ENCODE measurements around the gene RRBP1. TPM values are rescaled to one million over a fixed set of nuclear protein-coding genes. Genes with fewer than 3 reads are reported as not detected.

RRBP1 gene
- total and polyA plus RNA-seq, 2 donors from 2014 or later: 83.4 to 231 TPM

GRCh38 chr20:17688965-17689364 lies 6.9 kb upstream of the RRBP1 start:
- TF ChIP-seq CTCF (IDR thresholded peaks at IDR 0.05; ENCODE audit: borderline replicate concordance, extremely low read depth, insufficient read depth): no peak
- Histone ChIP-seq H3K9ac (ENCODE audit: low read length in 3 of 3) (no peak overlapping the region), H3K4me1 (ENCODE audit: control insufficient read depth in 2 of 3, insufficient read depth in 2 of 3, low read depth in 1 of 3, low read length in 3 of 3) (peaks cover 0 to 3% (median 1%) of the 10 kb centered on the region in 3 donors), H3K4me3 (ENCODE audit: low read length in 3 of 3) (no peak overlapping the region), H3K27me3 (ENCODE audit: control insufficient read depth, insufficient read depth, low read length) (no peaks in the 10 kb centered on the region), H3K27ac (ENCODE audit: low read depth in 2 of 2, low read length in 2 of 2) (no peak overlapping the region), H3K9me3 (ENCODE audit: control insufficient read depth in 2 of 3, insufficient read depth in 1 of 3, low read length in 3 of 3) (peaks cover 0 to 4% (median 0%) of the 10 kb centered on the region in 3 donors), H3K36me3 (ENCODE audit: control insufficient read depth in 2 of 3, insufficient read depth in 3 of 3, low read length in 3 of 3) (no peaks in the 10 kb centered on the region)
- FAIRE-seq (no peak), DNase-seq (peak in 3 of 5 donors; percentile 24 to 48 (median 25))
- intact Hi-C loops (cut with DNase I): no loop called here

GRCh38 chr20:17687800-17688199 lies 5.8 kb upstream of the RRBP1 start:
- DNase-seq (no peak), FAIRE-seq (no peak)
- Histone ChIP-seq H3K36me3 (ENCODE audit: control insufficient read depth in 2 of 3, insufficient read depth in 3 of 3, low read length in 3 of 3) (no peaks in the 10 kb centered on the region), H3K4me1 (ENCODE audit: control insufficient read depth in 2 of 3, insufficient read depth in 2 of 3, low read depth in 1 of 3, low read length in 3 of 3) (peaks cover 0 to 14% (median 7%) of the 10 kb centered on the region in 3 donors), H3K9me3 (ENCODE audit: control insufficient read depth in 2 of 3, insufficient read depth in 1 of 3, low read length in 3 of 3) (peaks cover 0 to 4% (median 0%) of the 10 kb centered on the region in 3 donors), H3K4me3 (ENCODE audit: low read length in 3 of 3) (no peak overlapping the region), H3K27me3 (ENCODE audit: control insufficient read depth, insufficient read depth, low read length) (no peaks in the 10 kb centered on the region), H3K9ac (ENCODE audit: low read length in 3 of 3) (no peak overlapping the region), H3K27ac (ENCODE audit: low read depth in 2 of 2, low read length in 2 of 2) (no peak overlapping the region)
- intact Hi-C loops (cut with DNase I): no loop called here
- no peak for TF ChIP-seq CTCF (IDR thresholded peaks at IDR 0.05; ENCODE audit: borderline replicate concordance, extremely low read depth, insufficient read depth)

GRCh38 chr20:17685168-17685567 lies 3.1 kb upstream of the RRBP1 start:
- Histone ChIP-seq H3K27me3 (ENCODE audit: control insufficient read depth, insufficient read depth, low read length) (no peaks in the 10 kb centered on the region), H3K27ac (ENCODE audit: low read depth in 2 of 2, low read length in 2 of 2) (no peak overlapping the region), H3K9ac (ENCODE audit: low read length in 3 of 3) (no peak overlapping the region), H3K36me3 (ENCODE audit: control insufficient read depth in 2 of 3, insufficient read depth in 3 of 3, low read length in 3 of 3) (no peaks in the 10 kb centered on the region), H3K4me3 (ENCODE audit: low read length in 3 of 3) (no peak overlapping the region), H3K4me1 (ENCODE audit: control insufficient read depth in 2 of 3, insufficient read depth in 2 of 3, low read depth in 1 of 3, low read length in 3 of 3) (peaks cover 0 to 21% (median 15%) of the 10 kb centered on the region in 3 donors), H3K9me3 (ENCODE audit: control insufficient read depth in 2 of 3, insufficient read depth in 1 of 3, low read length in 3 of 3) (peaks cover 0 to 1% (median 0%) of the 10 kb centered on the region in 3 donors)
- DNase-seq (no peak), FAIRE-seq (no peak)
- no peak for TF ChIP-seq CTCF (IDR thresholded peaks at IDR 0.05; ENCODE audit: borderline replicate concordance, extremely low read depth, insufficient read depth)
- intact Hi-C loops (cut with DNase I): no loop called here
